ENCODE measurements around the gene PDE4A. TPM values are rescaled to one million over a fixed set of nuclear protein-coding genes. Genes with fewer than 3 reads are reported as not detected.

Gene PDE4A
- total and polyA plus RNA-seq, 4 donors: 10.3 to 23.6 (median 12.8) TPM

GRCh38 chr19:10502524-10503001, 82.2 kb downstream of the PDE4A start:
- peak overlapping the region; percentile 99 for H3K27ac ChIP-seq (ENCODE audit: low read depth in 1 of 2, low read length in 1 of 2)
- H3K9ac ChIP-seq (ENCODE audit: insufficient read depth in 1 of 2, low read length in 2 of 2): peak overlapping the region in 1 of 2 donors; percentile 72
- H3K4me3 ChIP-seq: peak overlapping the region; percentile 72
- peaks cover 0 to 7% (median 6%) of the 10 kb centered on the region in 4 donors for H3K36me3 ChIP-seq (ENCODE audit: control insufficient read depth in 4 of 4, insufficient read depth in 4 of 4, low read length in 4 of 4)
- WGBS, 2 donors: 0 to 1% methylated on average over 32 to 65 of the region's 65 CpGs
- no peaks in the 10 kb centered on the region for H3K9me3 ChIP-seq (ENCODE audit: control insufficient read depth in 4 of 4, insufficient read depth in 3 of 4, low read length in 3 of 4)
- peak; percentile 95 to 98 (median 97) for DNase-seq
- H3K4me1 ChIP-seq (ENCODE audit: control insufficient read depth in 5 of 5, insufficient read depth in 5 of 5, low read length in 5 of 5): peaks cover 0 to 15% (median 0%) of the 10 kb centered on the region in 5 donors
- ATAC-seq (ENCODE audit: insufficient read depth, low FRiP score): peak; percentile 96
- no peaks in the 10 kb centered on the region for H3K27me3 ChIP-seq (ENCODE audit: control insufficient read depth in 3 of 3, insufficient read depth in 3 of 3, low read length in 2 of 3)
- TF ChIP-seq CTCF (IDR thresholded peaks at IDR 0.05; ENCODE audit: control extremely low read depth, extremely low read depth): no peak

GRCh38 chr19:10503002-10503789, 82.9 kb downstream of the PDE4A start, which contains the start of gene KEAP1:
TSS of gene KEAP1 (minus strand) at chr19:10503356. CDS start at chr19:10500033, 3,323 bp downstream.
- H3K4me3 ChIP-seq: peak within 1 kb of the TSS; percentile 72
- no peaks in the 10 kb centered on the region for H3K27me3 ChIP-seq (ENCODE audit: control insufficient read depth in 3 of 3, insufficient read depth in 3 of 3, low read length in 2 of 3)
- peaks cover 0 to 15% (median 0%) of the 10 kb centered on the region in 5 donors for H3K4me1 ChIP-seq (ENCODE audit: control insufficient read depth in 5 of 5, insufficient read depth in 5 of 5, low read length in 5 of 5)
- 3 to 4% methylated on average over 56 to 73 of the region's 73 CpGs for WGBS, 2 donors
- peak within 1 kb of the TSS; percentile 99 for H3K27ac ChIP-seq (ENCODE audit: low read depth in 1 of 2, low read length in 1 of 2)
- H3K36me3 ChIP-seq (ENCODE audit: control insufficient read depth in 4 of 4, insufficient read depth in 4 of 4, low read length in 4 of 4): peaks cover 0 to 7% (median 6%) of the 10 kb centered on the region in 4 donors
- no peaks in the 10 kb centered on the region for H3K9me3 ChIP-seq (ENCODE audit: control insufficient read depth in 4 of 4, insufficient read depth in 3 of 4, low read length in 3 of 4)
- TF ChIP-seq CTCF (IDR thresholded peaks at IDR 0.05; ENCODE audit: control extremely low read depth, extremely low read depth): no peak
- H3K9ac ChIP-seq (ENCODE audit: insufficient read depth in 1 of 2, low read length in 2 of 2): peak within 1 kb of the TSS in 1 of 2 donors; percentile 72
- ATAC-seq (ENCODE audit: insufficient read depth, low FRiP score) (peak; percentile 12), DNase-seq (peak; percentile 61 to 71 (median 68))

- Histone ChIP-seq H3K36me3 (ENCODE audit: control insufficient read depth in 4 of 4, insufficient read depth in 4 of 4, low read length in 4 of 4) (peaks cover 0 to 3% (median 0%) of the 10 kb centered on the region in 4 donors), H3K27ac (ENCODE audit: low read depth in 1 of 2, low read length in 1 of 2) (no peak overlapping the region), H3K9me3 (ENCODE audit: control insufficient read depth in 4 of 4, insufficient read depth in 3 of 4, low read length in 3 of 4) (no peaks in the 10 kb centered on the region), H3K4me1 (ENCODE audit: control insufficient read depth in 5 of 5, insufficient read depth in 5 of 5, low read length in 5 of 5) (peaks cover 0 to 9% (median 0%) of the 10 kb centered on the region in 5 donors), H3K9ac (ENCODE audit: insufficient read depth in 1 of 2, low read length in 2 of 2) (no peak overlapping the region), H3K4me3 (no peak overlapping the region), H3K27me3 (ENCODE audit: control insufficient read depth in 3 of 3, insufficient read depth in 3 of 3, low read length in 2 of 3) (peaks cover 0 to 4% (median 0%) of the 10 kb centered on the region in 3 donors)
- DNase-seq (peak; percentile 45 to 71 (median 63)), ATAC-seq (ENCODE audit: insufficient read depth, low FRiP score) (no peak)
- TF ChIP-seq CTCF (IDR thresholded peaks at IDR 0.05; ENCODE audit: control extremely low read depth, extremely low read depth): peak; percentile 74
- WGBS, 2 donors: 27 to 29% methylated on average over 17 of the region's 17 CpGs
These were observed 85.4 kb downstream of the PDE4A start for GRCh38 chr19:10505583-10506229.

Measured in lung (tissue), 12 donors.